ENCODE measurements around the gene ADAM12. TPM values are rescaled to one million over a fixed set of nuclear protein-coding genes. Genes with fewer than 3 reads are reported as not detected.
"Not testable (repeated sequence)": the region's sequence is repeated elsewhere in the genome, so short reads cannot be mapped to it uniquely, and the experiment has no call there.

ADAM12 gene
- polyA plus RNA-seq, 1 donor from 2014 or later: 0.09 TPM

GRCh38 chr10:126380352-126381076, 7.8 kb downstream of the ADAM12 start:
- no peaks in the 10 kb centered on the region for H3K79me2 ChIP-seq (replicated peaks; ENCODE audit: insufficient read depth, low read length)
- H3K9me3 ChIP-seq (ENCODE audit: low read length): no peaks in the 10 kb centered on the region
- no peak overlapping the region for H3K4me2 ChIP-seq (ENCODE audit: low read length)
- TF ChIP-seq, protein P1, sequence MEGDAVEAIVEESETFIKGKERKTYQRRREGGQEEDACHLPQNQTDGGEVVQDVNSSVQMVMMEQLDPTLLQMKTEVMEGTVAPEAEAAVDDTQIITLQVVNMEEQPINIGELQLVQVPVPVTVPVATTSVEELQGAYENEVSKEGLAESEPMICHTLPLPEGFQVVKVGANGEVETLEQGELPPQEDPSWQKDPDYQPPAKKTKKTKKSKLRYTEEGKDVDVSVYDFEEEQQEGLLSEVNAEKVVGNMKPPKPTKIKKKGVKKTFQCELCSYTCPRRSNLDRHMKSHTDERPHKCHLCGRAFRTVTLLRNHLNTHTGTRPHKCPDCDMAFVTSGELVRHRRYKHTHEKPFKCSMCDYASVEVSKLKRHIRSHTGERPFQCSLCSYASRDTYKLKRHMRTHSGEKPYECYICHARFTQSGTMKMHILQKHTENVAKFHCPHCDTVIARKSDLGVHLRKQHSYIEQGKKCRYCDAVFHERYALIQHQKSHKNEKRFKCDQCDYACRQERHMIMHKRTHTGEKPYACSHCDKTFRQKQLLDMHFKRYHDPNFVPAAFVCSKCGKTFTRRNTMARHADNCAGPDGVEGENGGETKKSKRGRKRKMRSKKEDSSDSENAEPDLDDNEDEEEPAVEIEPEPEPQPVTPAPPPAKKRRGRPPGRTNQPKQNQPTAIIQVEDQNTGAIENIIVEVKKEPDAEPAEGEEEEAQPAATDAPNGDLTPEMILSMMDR (IDR thresholded peaks at IDR 0.05; ENCODE audit: poor library complexity, severe bottlenecking): no peak
- TF ChIP-seq EP300 (conservative IDR thresholded peaks at IDR 0.05; ENCODE audit: poor library complexity, severe bottlenecking) (no peak), EZH2 (IDR thresholded peaks at IDR 0.05; ENCODE audit: borderline replicate concordance, insufficient read depth, low read length, poor library complexity, severe bottlenecking) (no peak), RAD21 (conservative IDR thresholded peaks at IDR 0.05) (no peak), MXI1 (conservative IDR thresholded peaks at IDR 0.05; ENCODE audit: poor library complexity, severe bottlenecking) (no peak), SMC3 (conservative IDR thresholded peaks at IDR 0.05; ENCODE audit: poor library complexity) (no peak), TAF1 (IDR thresholded peaks at IDR 0.05; ENCODE audit: low read depth) (no peak), POLR2AphosphoS5 (IDR thresholded peaks at IDR 0.05) (no peak)
- TF ChIP-seq, protein P2, sequence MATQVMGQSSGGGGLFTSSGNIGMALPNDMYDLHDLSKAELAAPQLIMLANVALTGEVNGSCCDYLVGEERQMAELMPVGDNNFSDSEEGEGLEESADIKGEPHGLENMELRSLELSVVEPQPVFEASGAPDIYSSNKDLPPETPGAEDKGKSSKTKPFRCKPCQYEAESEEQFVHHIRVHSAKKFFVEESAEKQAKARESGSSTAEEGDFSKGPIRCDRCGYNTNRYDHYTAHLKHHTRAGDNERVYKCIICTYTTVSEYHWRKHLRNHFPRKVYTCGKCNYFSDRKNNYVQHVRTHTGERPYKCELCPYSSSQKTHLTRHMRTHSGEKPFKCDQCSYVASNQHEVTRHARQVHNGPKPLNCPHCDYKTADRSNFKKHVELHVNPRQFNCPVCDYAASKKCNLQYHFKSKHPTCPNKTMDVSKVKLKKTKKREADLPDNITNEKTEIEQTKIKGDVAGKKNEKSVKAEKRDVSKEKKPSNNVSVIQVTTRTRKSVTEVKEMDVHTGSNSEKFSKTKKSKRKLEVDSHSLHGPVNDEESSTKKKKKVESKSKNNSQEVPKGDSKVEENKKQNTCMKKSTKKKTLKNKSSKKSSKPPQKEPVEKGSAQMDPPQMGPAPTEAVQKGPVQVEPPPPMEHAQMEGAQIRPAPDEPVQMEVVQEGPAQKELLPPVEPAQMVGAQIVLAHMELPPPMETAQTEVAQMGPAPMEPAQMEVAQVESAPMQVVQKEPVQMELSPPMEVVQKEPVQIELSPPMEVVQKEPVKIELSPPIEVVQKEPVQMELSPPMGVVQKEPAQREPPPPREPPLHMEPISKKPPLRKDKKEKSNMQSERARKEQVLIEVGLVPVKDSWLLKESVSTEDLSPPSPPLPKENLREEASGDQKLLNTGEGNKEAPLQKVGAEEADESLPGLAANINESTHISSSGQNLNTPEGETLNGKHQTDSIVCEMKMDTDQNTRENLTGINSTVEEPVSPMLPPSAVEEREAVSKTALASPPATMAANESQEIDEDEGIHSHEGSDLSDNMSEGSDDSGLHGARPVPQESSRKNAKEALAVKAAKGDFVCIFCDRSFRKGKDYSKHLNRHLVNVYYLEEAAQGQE (IDR thresholded peaks at IDR 0.05; ENCODE audit: borderline replicate concordance): no peak
- H4K20me1 ChIP-seq (ENCODE audit: insufficient read depth): no peaks in the 10 kb centered on the region
- H3K4me3 ChIP-seq (ENCODE audit: low read length): no peak overlapping the region
- H3K9me2 ChIP-seq (ENCODE audit: insufficient read depth, low read length): no peaks in the 10 kb centered on the region
- H3F3A ChIP-seq (ENCODE audit: insufficient read depth, low read length, poor library complexity, severe bottlenecking): no peaks in the 10 kb centered on the region
- no peaks in the 10 kb centered on the region for H3K36me3 ChIP-seq (ENCODE audit: insufficient read depth, low read length)
- H2AFZ ChIP-seq (ENCODE audit: low read depth, low read length): no peak overlapping the region
- no peak overlapping the region for H3K27ac ChIP-seq (ENCODE audit: low read length)
- no peak overlapping the region for H3K9ac ChIP-seq (ENCODE audit: low read length)
- H3K27me3 ChIP-seq (ENCODE audit: insufficient read depth, low read depth, low read length): no peaks in the 10 kb centered on the region

GRCh38 chr10:126379166-126379565, 9.1 kb downstream of the ADAM12 start:
- not testable (repeated sequence) for H3K36me3 ChIP-seq (ENCODE audit: insufficient read depth, low read length); H3K9me3 ChIP-seq (ENCODE audit: low read length); H2AFZ ChIP-seq (ENCODE audit: low read depth, low read length); H3K9ac ChIP-seq (ENCODE audit: low read length); H3K4me2 ChIP-seq (ENCODE audit: low read length); H3K27ac ChIP-seq (ENCODE audit: low read length); H3F3A ChIP-seq (ENCODE audit: insufficient read depth, low read length, poor library complexity, severe bottlenecking); H3K79me2 ChIP-seq (replicated peaks; ENCODE audit: insufficient read depth, low read length); H4K20me1 ChIP-seq (ENCODE audit: insufficient read depth); H3K27me3 ChIP-seq (ENCODE audit: insufficient read depth, low read depth, low read length); H3K4me3 ChIP-seq (ENCODE audit: low read length); H3K9me2 ChIP-seq (ENCODE audit: insufficient read depth, low read length)
